Activated CD8-positive, alpha-beta memory T cell treated with anti-CD3 and anti-CD28 coated beads, Interleukin-2, amount 50 U/mL, for 4 hours (primary cell): Measurements from ENCODE around the gene THEM5.

ENCODE experiments used
- DNase-seq: peaks from one replicate; pipeline ENCODE4 v3.0.0-alpha.2; 2020

THEM5 gene

GRCh38 chr1:151816548-151817352 lies 36.8 kb downstream of the THEM5 start:
- DNase-seq: no peak

GRCh38 chr1:151815716-151816327 lies 37.7 kb downstream of the THEM5 start:
- DNase-seq: no peak

GRCh38 chr1:151814971-151815545 lies 38.5 kb downstream of the THEM5 start:
- DNase-seq: no peak

- DNase-seq: no peak
These were observed 39.1 kb downstream of the THEM5 start for GRCh38 chr1:151814426-151814825.

- no peak for DNase-seq
These were observed 40.1 kb downstream of the THEM5 start for GRCh38 chr1:151813271-151813977.

GRCh38 chr1:151811181-151811580 lies 42.3 kb downstream of the THEM5 start:
- no peak for DNase-seq

- DNase-seq: no peak
These were observed 43.4 kb downstream of the THEM5 start for GRCh38 chr1:151809985-151810556.

GRCh38 chr1:151809290-151809984 lies 44.1 kb downstream of the THEM5 start:
- DNase-seq: no peak

- DNase-seq: no peak
These were observed 45.7 kb downstream of the THEM5 start for GRCh38 chr1:151807766-151808165.

GRCh38 chr1:151807131-151807530 lies 46.4 kb downstream of the THEM5 start:
- DNase-seq: no peak

GRCh38 chr1:151806170-151806569 lies 47.3 kb downstream of the THEM5 start:
- no peak for DNase-seq

- no peak for DNase-seq
These were observed 48.3 kb downstream of the THEM5 start, which contains the start of gene LINGO4 for GRCh38 chr1:151805066-151805820. Gene LINGO4 (minus strand): TSS chr1:151805419. CDS start chr1:151802704, 2,715 bp downstream.

- DNase-seq: no peak
These were observed 49.6 kb downstream of the THEM5 start for GRCh38 chr1:151803915-151804314.

- no peak for DNase-seq
These were observed 50.3 kb downstream of the THEM5 start for GRCh38 chr1:151803164-151803563.

GRCh38 chr1:151802372-151802771 lies 51.1 kb downstream of the THEM5 start:
- no peak for DNase-seq

- no peak for DNase-seq
These were observed 51.7 kb downstream of the THEM5 start for GRCh38 chr1:151801846-151802245.

GRCh38 chr1:151801310-151801820 lies 52.1 kb downstream of the THEM5 start:
- DNase-seq: no peak

- no peak for DNase-seq
These were observed 52.7 kb downstream of the THEM5 start for GRCh38 chr1:151800830-151801229.

- DNase-seq: no peak
These were observed 54.1 kb downstream of the THEM5 start for GRCh38 chr1:151799179-151800022.

GRCh38 chr1:151798571-151798970 lies 54.9 kb downstream of the THEM5 start:
- no peak for DNase-seq
